SH-SY5Y (cell line): ENCODE data around the gene CES3.

Experiments used
- GATA2 ChIP-seq: IDR thresholded peaks from 2 replicates; pipeline ENCODE4 v1.6.1; 2011; ENCODE audit warnings: mild to moderate bottlenecking, low read depth, low read length
- GATA3 ChIP-seq: IDR thresholded peaks from 2 replicates; pipeline ENCODE4 v1.6.1; 2011; ENCODE audit warnings: low read depth, mild to moderate bottlenecking, low read length, moderate library complexity

DNA sequence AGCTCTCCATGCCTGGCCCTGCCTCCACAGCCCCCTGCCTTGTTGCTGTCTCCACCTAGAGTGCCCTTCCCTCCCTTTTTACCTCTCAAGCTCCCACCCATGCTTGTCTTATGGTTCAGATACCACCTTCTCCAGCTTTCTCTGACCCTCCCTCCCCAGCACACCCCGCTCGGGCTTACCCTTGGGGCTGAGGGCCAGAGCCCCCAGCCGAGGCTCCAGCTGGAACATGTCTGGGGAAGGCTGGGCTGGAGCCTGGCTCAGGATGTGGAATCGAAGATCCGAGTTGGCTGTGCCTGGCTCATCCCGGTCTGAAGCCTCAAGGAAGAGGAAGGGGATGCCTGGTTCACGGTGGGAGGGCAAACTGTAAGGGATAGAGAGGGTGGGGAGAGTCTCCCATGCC lies 46.0 kb upstream of the CES3 start:
- TF ChIP-seq GATA2 (no peak), GATA3 (no peak)
